ENCODE data around the gene BSN.

The BSN gene

DNA sequence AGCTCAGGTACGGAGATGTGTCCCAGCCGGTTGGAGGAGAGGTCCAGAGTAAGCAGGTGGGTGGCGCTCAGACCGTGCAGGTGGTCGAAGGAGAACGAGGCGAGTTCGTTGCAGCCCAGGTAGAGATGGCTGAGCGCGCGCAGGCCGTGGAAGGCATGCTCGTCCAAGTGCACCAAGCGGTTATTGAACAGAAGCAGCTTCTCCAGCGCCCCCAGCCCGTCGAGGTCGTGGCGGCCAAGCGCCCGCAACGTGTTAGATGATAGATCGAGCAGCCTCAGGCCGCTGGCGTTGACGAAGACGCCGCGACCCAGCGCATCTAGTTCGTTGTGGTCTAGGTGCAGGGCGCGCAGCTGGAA lies 164.6 kb downstream of the BSN start:
- Histone ChIP-seq H3K9ac (ENCODE audit: low read depth, low read length) (peak overlapping the region; percentile 75; the same call in 1 of the 2 replicates), H3K27ac (ENCODE audit: low read depth, low read length) (peak overlapping the region; percentile 61), H3K9me3 (ENCODE audit: control insufficient read depth, insufficient read depth, low read length) (no peaks in the 10 kb centered on the region), H3K4me1 (ENCODE audit: control insufficient read depth, insufficient read depth, low read length) (no peaks in the 10 kb centered on the region), H3K27me3 (ENCODE audit: control insufficient read depth, insufficient read depth, low read length) (no peaks in the 10 kb centered on the region), H3K4me3 (ENCODE audit: low read depth, low read length) (peak overlapping the region; percentile 84), H3K36me3 (ENCODE audit: control insufficient read depth, insufficient read depth, low read length) (peaks cover 30% of the 10 kb centered on the region)

- H3K36me3 ChIP-seq (ENCODE audit: control insufficient read depth, insufficient read depth, low read length): peaks cover 30% of the 10 kb centered on the region
- peaks cover under 1% of the 10 kb centered on the region; the same call in 1 of the 2 replicates for H3K4me1 ChIP-seq (ENCODE audit: control insufficient read depth, insufficient read depth, low read length)
- H3K9ac ChIP-seq (ENCODE audit: low read depth, low read length): peak within 1 kb of the TSS; percentile 75
- peak within 1 kb of the TSS; percentile 84 for H3K4me3 ChIP-seq (ENCODE audit: low read depth, low read length)
- no peaks in the 10 kb centered on the region for H3K9me3 ChIP-seq (ENCODE audit: control insufficient read depth, insufficient read depth, low read length)
- H3K27me3 ChIP-seq (ENCODE audit: control insufficient read depth, insufficient read depth, low read length): no peaks in the 10 kb centered on the region
- H3K27ac ChIP-seq (ENCODE audit: low read depth, low read length): peak within 1 kb of the TSS; percentile 61
These were observed 165.1 kb downstream of the BSN start, which contains the start of gene AMIGO3 for GRCh38 chr3:49719214-49719884. Gene AMIGO3, minus strand, starts transcription at chr3:49719684. Its CDS starts 219 bp downstream, at chr3:49719465.

All from HUES48 (cell line).